ENCODE results near the gene AVPR1B.

The AVPR1B gene

GRCh38 chr1:206098242-206098919 is 18.8 kb downstream of the AVPR1B start:
- no peaks in the 10 kb centered on the region for H3K27me3 ChIP-seq (ENCODE audit: control insufficient read depth in 1 of 2, insufficient read depth in 2 of 2, low read length in 2 of 2)
- no peak overlapping the region for H3K4me3 ChIP-seq (ENCODE audit: low read depth in 1 of 2, low read length in 2 of 2)
- H3K9me3 ChIP-seq (ENCODE audit: low read length) = no peaks in the 10 kb centered on the region
- H3K27ac ChIP-seq (ENCODE audit: low read depth, low read length) = no peak overlapping the region
- no peak overlapping the region for H3K9ac ChIP-seq (ENCODE audit: low read length)
- H3K4me1 ChIP-seq (ENCODE audit: insufficient read depth, low read length) = no peaks in the 10 kb centered on the region
- H3K36me3 ChIP-seq (ENCODE audit: insufficient read depth, low read length) = no peaks in the 10 kb centered on the region

- no peaks in the 10 kb centered on the region for H3K36me3 ChIP-seq (ENCODE audit: insufficient read depth, low read length)
- no peak overlapping the region for H3K4me3 ChIP-seq (ENCODE audit: low read depth in 1 of 2, low read length in 2 of 2)
- no peaks in the 10 kb centered on the region for H3K27me3 ChIP-seq (ENCODE audit: control insufficient read depth in 1 of 2, insufficient read depth in 2 of 2, low read length in 2 of 2)
- H3K9ac ChIP-seq (ENCODE audit: low read length) = no peak overlapping the region
- H3K4me1 ChIP-seq (ENCODE audit: insufficient read depth, low read length) = no peaks in the 10 kb centered on the region
- H3K9me3 ChIP-seq (ENCODE audit: low read length) = no peaks in the 10 kb centered on the region
- H3K27ac ChIP-seq (ENCODE audit: low read depth, low read length) = no peak overlapping the region
Measured at GRCh38 chr1:206097381-206097780, 19.8 kb downstream of the AVPR1B start.

DNA sequence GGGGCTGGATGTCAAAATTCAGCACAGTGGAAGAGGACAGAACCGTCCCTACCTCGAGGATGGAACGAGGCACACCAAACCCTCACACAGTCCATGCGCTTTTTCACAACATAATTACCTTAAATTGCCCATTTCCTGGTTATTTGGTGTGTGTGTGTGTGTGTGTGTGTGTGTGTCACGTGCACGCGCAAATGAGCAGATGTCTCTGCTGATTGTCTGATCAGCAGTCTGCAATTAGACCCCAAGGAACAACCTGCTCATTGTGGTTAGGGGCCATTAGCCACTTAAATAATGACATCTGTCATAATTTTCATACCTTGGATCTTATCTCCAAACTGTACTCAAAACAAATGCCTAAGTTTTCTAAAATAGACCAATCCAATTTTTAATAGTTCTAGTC is 23.2 kb downstream of the AVPR1B start:
- H3K4me1 ChIP-seq (ENCODE audit: insufficient read depth, low read length) = no peaks in the 10 kb centered on the region
- no peaks in the 10 kb centered on the region for H3K27me3 ChIP-seq (ENCODE audit: control insufficient read depth in 1 of 2, insufficient read depth in 2 of 2, low read length in 2 of 2)
- H3K27ac ChIP-seq (ENCODE audit: low read depth, low read length) = no peak overlapping the region

GRCh38 chr1:206089341-206089740 is 27.8 kb downstream of the AVPR1B start:
- no peak overlapping the region for H3K4me3 ChIP-seq (ENCODE audit: low read depth in 1 of 2, low read length in 2 of 2)
- no peak overlapping the region for H3K27ac ChIP-seq (ENCODE audit: low read depth, low read length)
- no peak overlapping the region for H3K9ac ChIP-seq (ENCODE audit: low read length)
- no peaks in the 10 kb centered on the region for H3K9me3 ChIP-seq (ENCODE audit: low read length)
- no peaks in the 10 kb centered on the region for H3K4me1 ChIP-seq (ENCODE audit: insufficient read depth, low read length)
- H3K36me3 ChIP-seq (ENCODE audit: insufficient read depth, low read length) = no peaks in the 10 kb centered on the region
- H3K27me3 ChIP-seq (ENCODE audit: control insufficient read depth in 1 of 2, insufficient read depth in 2 of 2, low read length in 2 of 2) = no peaks in the 10 kb centered on the region

More for the DNA sequence above, 23.2 kb downstream of the AVPR1B start:
- Histone ChIP-seq H3K4me3 (ENCODE audit: low read depth in 1 of 2, low read length in 2 of 2) (no peak overlapping the region), H3K9ac (ENCODE audit: low read length) (no peak overlapping the region), H3K9me3 (ENCODE audit: low read length) (no peaks in the 10 kb centered on the region), H3K36me3 (ENCODE audit: insufficient read depth, low read length) (no peaks in the 10 kb centered on the region)

- Histone ChIP-seq H3K27me3 (ENCODE audit: control insufficient read depth in 1 of 2, insufficient read depth in 2 of 2, low read length in 2 of 2) (no peaks in the 10 kb centered on the region), H3K9ac (ENCODE audit: low read length) (no peak overlapping the region), H3K36me3 (ENCODE audit: insufficient read depth, low read length) (no peaks in the 10 kb centered on the region), H3K4me1 (ENCODE audit: insufficient read depth, low read length) (no peaks in the 10 kb centered on the region), H3K4me3 (ENCODE audit: low read depth in 1 of 2, low read length in 2 of 2) (no peak overlapping the region), H3K9me3 (ENCODE audit: low read length) (no peaks in the 10 kb centered on the region), H3K27ac (ENCODE audit: low read depth, low read length) (no peak overlapping the region)
Measured at GRCh38 chr1:206087091-206087490, 30.1 kb downstream of the AVPR1B start.

DNA sequence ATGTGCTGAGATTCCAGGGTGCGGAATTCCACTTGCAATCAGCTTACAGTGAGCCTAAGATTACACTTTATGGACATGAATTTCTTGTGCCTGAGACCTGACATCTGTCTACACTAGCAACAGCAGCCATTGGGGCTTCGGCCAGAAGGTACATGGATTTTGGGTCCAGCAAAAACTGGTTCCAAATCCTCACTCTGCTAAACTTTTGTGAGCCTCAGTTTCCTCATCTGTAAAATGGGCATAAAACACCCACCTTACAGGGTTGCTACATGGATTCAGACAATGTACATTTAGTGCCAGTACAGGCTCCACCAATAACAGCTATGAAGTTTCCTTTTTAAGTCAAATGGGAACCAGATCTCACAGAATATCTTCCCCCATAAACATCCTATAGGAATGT is 33.4 kb downstream of the AVPR1B start:
- H3K27me3 ChIP-seq (ENCODE audit: control insufficient read depth in 1 of 2, insufficient read depth in 2 of 2, low read length in 2 of 2) = no peaks in the 10 kb centered on the region

DNA sequence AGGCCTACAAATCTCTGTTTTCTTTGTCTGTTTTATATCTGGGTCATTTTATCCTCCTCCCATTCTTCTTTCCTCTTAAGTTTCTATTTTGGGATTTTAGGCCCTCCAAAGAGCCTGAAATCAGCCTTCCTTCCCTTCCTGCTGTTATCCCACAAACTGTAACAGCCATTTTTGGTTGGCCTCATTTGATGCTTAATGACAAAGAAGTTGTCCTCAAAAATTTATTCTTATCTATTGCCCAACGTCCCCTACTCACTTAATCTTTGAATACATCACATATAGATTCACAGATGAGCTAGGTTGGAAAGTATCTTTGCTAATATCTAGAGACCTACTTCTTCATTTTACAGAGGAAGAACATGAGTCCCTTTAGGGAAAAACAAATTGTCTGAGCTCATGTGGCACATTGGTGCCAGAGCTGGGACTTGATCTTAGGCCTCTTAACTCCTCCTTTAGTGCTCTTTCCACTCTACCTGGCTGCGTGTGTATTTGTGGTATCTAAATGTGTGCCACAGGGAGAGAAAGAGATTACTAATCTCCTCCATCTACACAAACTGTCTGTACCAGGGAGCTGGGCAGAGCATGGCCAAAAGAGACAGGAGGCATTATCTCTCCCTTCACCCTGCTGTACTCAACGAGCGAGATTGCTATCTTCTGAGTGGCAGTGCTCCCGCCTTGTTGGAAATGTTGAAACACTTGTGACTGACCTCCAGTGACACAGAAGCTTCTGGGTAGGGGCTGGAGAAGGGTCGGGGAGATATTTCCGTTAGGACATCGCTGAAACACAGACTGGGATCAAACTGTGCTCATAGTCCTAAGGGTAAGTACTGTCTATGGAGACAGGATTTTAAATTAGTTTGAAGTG is 34.1 kb downstream of the AVPR1B start:
- H3K9ac ChIP-seq (ENCODE audit: low read length) = no peak overlapping the region
- H3K27ac ChIP-seq (ENCODE audit: low read depth, low read length) = no peak overlapping the region
- no peaks in the 10 kb centered on the region for H3K27me3 ChIP-seq (ENCODE audit: control insufficient read depth in 1 of 2, insufficient read depth in 2 of 2, low read length in 2 of 2)

More for the DNA sequence above, 33.4 kb downstream of the AVPR1B start:
- H3K4me1 ChIP-seq (ENCODE audit: insufficient read depth, low read length) = no peaks in the 10 kb centered on the region
- no peaks in the 10 kb centered on the region for H3K36me3 ChIP-seq (ENCODE audit: insufficient read depth, low read length)
- no peak overlapping the region for H3K4me3 ChIP-seq (ENCODE audit: low read depth in 1 of 2, low read length in 2 of 2)
- H3K27ac ChIP-seq (ENCODE audit: low read depth, low read length) = no peak overlapping the region
- H3K9ac ChIP-seq (ENCODE audit: low read length) = no peak overlapping the region
- H3K9me3 ChIP-seq (ENCODE audit: low read length) = no peaks in the 10 kb centered on the region

GRCh38 chr1:206081856-206082255 is 35.3 kb downstream of the AVPR1B start:
- Histone ChIP-seq H3K9ac (ENCODE audit: low read length) (no peak overlapping the region), H3K27ac (ENCODE audit: low read depth, low read length) (no peak overlapping the region), H3K36me3 (ENCODE audit: insufficient read depth, low read length) (no peaks in the 10 kb centered on the region), H3K4me3 (ENCODE audit: low read depth in 1 of 2, low read length in 2 of 2) (no peak overlapping the region), H3K9me3 (ENCODE audit: low read length) (no peaks in the 10 kb centered on the region), H3K4me1 (ENCODE audit: insufficient read depth, low read length) (no peaks in the 10 kb centered on the region), H3K27me3 (ENCODE audit: control insufficient read depth in 1 of 2, insufficient read depth in 2 of 2, low read length in 2 of 2) (no peaks in the 10 kb centered on the region)

More for the DNA sequence above, 34.1 kb downstream of the AVPR1B start:
- Histone ChIP-seq H3K4me3 (ENCODE audit: low read depth in 1 of 2, low read length in 2 of 2) (no peak overlapping the region), H3K9me3 (ENCODE audit: low read length) (no peaks in the 10 kb centered on the region), H3K36me3 (ENCODE audit: insufficient read depth, low read length) (no peaks in the 10 kb centered on the region), H3K4me1 (ENCODE audit: insufficient read depth, low read length) (no peaks in the 10 kb centered on the region)

GRCh38 chr1:206080026-206080820 is 37.0 kb downstream of the AVPR1B start:
- no peaks in the 10 kb centered on the region for H3K9me3 ChIP-seq (ENCODE audit: low read length)
- H3K36me3 ChIP-seq (ENCODE audit: insufficient read depth, low read length) = no peaks in the 10 kb centered on the region
- no peak overlapping the region for H3K4me3 ChIP-seq (ENCODE audit: low read depth in 1 of 2, low read length in 2 of 2)
- H3K9ac ChIP-seq (ENCODE audit: low read length) = no peak overlapping the region
- H3K27me3 ChIP-seq (ENCODE audit: control insufficient read depth in 1 of 2, insufficient read depth in 2 of 2, low read length in 2 of 2) = no peaks in the 10 kb centered on the region
- no peaks in the 10 kb centered on the region for H3K4me1 ChIP-seq (ENCODE audit: insufficient read depth, low read length)
- H3K27ac ChIP-seq (ENCODE audit: low read depth, low read length) = no peak overlapping the region

GRCh38 chr1:206079135-206079534 is 38.1 kb downstream of the AVPR1B start:
- no peaks in the 10 kb centered on the region for H3K4me1 ChIP-seq (ENCODE audit: insufficient read depth, low read length)
- H3K27ac ChIP-seq (ENCODE audit: low read depth, low read length) = no peak overlapping the region
- H3K9ac ChIP-seq (ENCODE audit: low read length) = no peak overlapping the region
- H3K36me3 ChIP-seq (ENCODE audit: insufficient read depth, low read length) = no peaks in the 10 kb centered on the region
- H3K9me3 ChIP-seq (ENCODE audit: low read length) = no peaks in the 10 kb centered on the region
- no peak overlapping the region for H3K4me3 ChIP-seq (ENCODE audit: low read depth in 1 of 2, low read length in 2 of 2)
- no peaks in the 10 kb centered on the region for H3K27me3 ChIP-seq (ENCODE audit: control insufficient read depth in 1 of 2, insufficient read depth in 2 of 2, low read length in 2 of 2)

Data from muscle layer of colon (tissue), 2 donors.